ENCODE results near the gene NENF. TPM values are rescaled to one million over a fixed set of nuclear protein-coding genes. Genes with fewer than 3 reads are reported as not detected.

NENF gene
- total RNA-seq, 2 donors from 2014 or later: 83.8 to 88.6 TPM

GRCh38 chr1:212455401-212455800, 22.7 kb downstream of the NENF start:
- no peak for DNase-seq
- intact Hi-C loops (cut with DNase I): loop anchor here (5.0 to 10.0 kb wide), 3 partner anchors 91 to 773 kb away; no protein-coding TSS in a partner anchor
- ATAC-seq: no peak

GRCh38 chr1:212455803-212456528, 23.2 kb downstream of the NENF start:
- peak; percentile 76 to 88 for ATAC-seq
- DNase-seq: peak; percentile 89
- intact Hi-C loops (cut with DNase I): loop anchor here (2.0 to 10.0 kb wide), 4 partner anchors 91 to 774 kb away; no protein-coding TSS in a partner anchor

GRCh38 chr1:212457740-212458338, 25.1 kb downstream of the NENF start:
- DNase-seq (no peak), ATAC-seq (peak in 1 of 2 donors; percentile 4)
- intact Hi-C loops (cut with DNase I): loop anchor here (2.0 to 10.0 kb wide), 4 partner anchors 93 to 776 kb away; no protein-coding TSS in a partner anchor

- intact Hi-C loops (cut with DNase I): loop anchor here (5.0 to 10.0 kb wide), 3 partner anchors 94 to 777 kb away; no protein-coding TSS in a partner anchor
These were observed 26.1 kb downstream of the NENF start for GRCh38 chr1:212458817-212459216.

GRCh38 chr1:212459656-212460055, 26.9 kb downstream of the NENF start:
- intact Hi-C loops (cut with DNase I): loop anchor here (5.0 to 10.0 kb wide), 4 partner anchors 95 to 777 kb away; no protein-coding TSS in a partner anchor
- ATAC-seq (no peak), DNase-seq (no peak)

More at GRCh38 chr1:212458817-212459216, 26.1 kb downstream of the NENF start:
- ATAC-seq: no peak
- DNase-seq: no peak

GRCh38 chr1:212460376-212460775, 27.7 kb downstream of the NENF start:
- ATAC-seq (no peak), DNase-seq (no peak)
- intact Hi-C loops (cut with DNase I): loop anchor here in 1 of 2 donors (10.0 kb wide), 1 partner anchor 324 kb away; no protein-coding TSS in a partner anchor

- intact Hi-C loops (cut with DNase I): loop anchor here in 1 of 2 donors (10.0 kb wide), 1 partner anchor 323 kb away; no protein-coding TSS in a partner anchor
- DNase-seq (no peak), ATAC-seq (no peak)
These were observed 29.4 kb downstream of the NENF start for GRCh38 chr1:212461916-212462660.

GRCh38 chr1:212463565-212464285, 31.0 kb downstream of the NENF start:
- intact Hi-C loops (cut with DNase I): loop anchor here in 1 of 2 donors (10.0 kb wide), 1 partner anchor 321 kb away; no protein-coding TSS in a partner anchor
- no peak for DNase-seq
- no peak for ATAC-seq

- no peak for ATAC-seq
- intact Hi-C loops (cut with DNase I): loop anchor here in 1 of 2 donors (10.0 kb wide), 1 partner anchor 319 kb away; no protein-coding TSS in a partner anchor
These were observed 32.6 kb downstream of the NENF start for GRCh38 chr1:212465311-212465710.

GRCh38 chr1:212466437-212466836, 33.7 kb downstream of the NENF start:
- no peak for DNase-seq
- no peak for ATAC-seq
- intact Hi-C loops (cut with DNase I): loop anchor here in 1 of 2 donors (10.0 kb wide), 1 partner anchor 318 kb away; no protein-coding TSS in a partner anchor

More at GRCh38 chr1:212465311-212465710, 32.6 kb downstream of the NENF start:
- no peak for DNase-seq

- intact Hi-C loops (cut with DNase I): loop anchor here in 1 of 2 donors (10.0 kb wide), 1 partner anchor 318 kb away; no protein-coding TSS in a partner anchor
- DNase-seq: no peak
- no peak for ATAC-seq
These were observed 34.4 kb downstream of the NENF start for GRCh38 chr1:212466898-212467650.

GRCh38 chr1:212467843-212468482, 35.2 kb downstream of the NENF start:
- ATAC-seq (no peak), DNase-seq (no peak)
- intact Hi-C loops (cut with DNase I): loop anchor here in 1 of 2 donors (10.0 kb wide), 1 partner anchor 317 kb away; no protein-coding TSS in a partner anchor

GRCh38 chr1:212470059-212470458, 37.3 kb downstream of the NENF start:
- intact Hi-C loops (cut with DNase I): no loop called here
- DNase-seq (peak; percentile 88), ATAC-seq (peak; percentile 93 to 98)

- intact Hi-C loops (cut with DNase I): no loop called here
- DNase-seq (no peak), ATAC-seq (no peak)
These were observed 38.6 kb downstream of the NENF start for GRCh38 chr1:212471286-212471685.

- DNase-seq (no peak), ATAC-seq (no peak)
- intact Hi-C loops (cut with DNase I): no loop called here
These were observed 39.4 kb downstream of the NENF start for GRCh38 chr1:212471891-212472675.

- intact Hi-C loops (cut with DNase I): no loop called here
- DNase-seq (no peak), ATAC-seq (no peak)
These were observed 41.0 kb downstream of the NENF start for GRCh38 chr1:212473729-212474128.

Data from left cardiac atrium (tissue), 4 donors.